ENCODE data around the gene MEF2A. TPM values are rescaled to one million over a fixed set of nuclear protein-coding genes. Genes with fewer than 3 reads are reported as not detected.

Gene MEF2A
- total RNA-seq, 1 experiment from 2014 or later: 21.3 TPM

- TF ChIP-seq CTCF (conservative IDR thresholded peaks at IDR 0.05; ENCODE audit: low read depth, low read length): no peak
- no peak for TF ChIP-seq EZH2 (IDR thresholded peaks at IDR 0.05; ENCODE audit: low read length, unreplicated experiment)
- no peak for TF ChIP-seq EZH2phosphoT487 (IDR thresholded peaks at IDR 0.05; ENCODE audit: borderline replicate concordance, low read length)
- no peaks in the 10 kb centered on the region for H3K27me3 ChIP-seq (ENCODE audit: low read length)
- H3K9ac ChIP-seq (ENCODE audit: low read length): no peak overlapping the region
- 0 out of 2 replicates have a peak, but pooled peaks cover 2% of the 10 kb centered on the region for H3K36me3 ChIP-seq (ENCODE audit: low read depth, low read length)
- no peak overlapping the region for H3K27ac ChIP-seq (ENCODE audit: low read length)
- no peak for ATAC-seq
- peak; percentile 32 for DNase-seq
- no peaks in the 10 kb centered on the region for H3F3A ChIP-seq (ENCODE audit: low read length, unreplicated experiment)
- no peak overlapping the region for H3K4me3 ChIP-seq (ENCODE audit: low read length)
- POLR2A ChIA-PET (ENCODE audit: unreplicated experiment): no interaction called here
- no peaks in the 10 kb centered on the region for H3K9me2 ChIP-seq (replicated peaks; ENCODE audit: low read length)
- intact Hi-C loops (cut with micrococcal nuclease): no loop called here
- H3K9me3 ChIP-seq (ENCODE audit: low read length): no peaks in the 10 kb centered on the region
- H3K4me2 ChIP-seq (ENCODE audit: low read length): no peak overlapping the region
- H2AFZ ChIP-seq (ENCODE audit: low read length): no peak overlapping the region
- CTCF ChIA-PET: no interaction called here
- 0 out of 2 replicates have a peak, but pooled peaks cover 4% of the 10 kb centered on the region for H4K20me1 ChIP-seq (ENCODE audit: low read length)
- BruUV-seq (replicated peaks): no TSS peak
- peaks cover 75% of the 10 kb centered on the region for H3K79me2 ChIP-seq (ENCODE audit: low read length)
- no peaks in the 10 kb centered on the region for H3K4me1 ChIP-seq (ENCODE audit: insufficient read depth, low read length)
Observed at GRCh38 chr15:99605490-99605931, 39.7 kb downstream of the MEF2A start.

GRCh38 chr15:99605990-99606389 lies 40.2 kb downstream of the MEF2A start:
- no peak overlapping the region for H3K4me2 ChIP-seq (ENCODE audit: low read length)
- H3K27me3 ChIP-seq (ENCODE audit: low read length): no peaks in the 10 kb centered on the region
- 0 out of 2 replicates have a peak, but pooled peaks cover 4% of the 10 kb centered on the region for H4K20me1 ChIP-seq (ENCODE audit: low read length)
- POLR2A ChIA-PET (ENCODE audit: unreplicated experiment): no interaction called here
- no peak overlapping the region for H3K4me3 ChIP-seq (ENCODE audit: low read length)
- intact Hi-C loops (cut with micrococcal nuclease): no loop called here
- no peaks in the 10 kb centered on the region for H3K4me1 ChIP-seq (ENCODE audit: insufficient read depth, low read length)
- H2AFZ ChIP-seq (ENCODE audit: low read length): no peak overlapping the region
- BruUV-seq (replicated peaks): no TSS peak
- no peak overlapping the region for H3K9ac ChIP-seq (ENCODE audit: low read length)
- CTCF ChIA-PET: no interaction called here
- no peaks in the 10 kb centered on the region for H3F3A ChIP-seq (ENCODE audit: low read length, unreplicated experiment)
- no peak for DNase-seq
- no peak overlapping the region for H3K27ac ChIP-seq (ENCODE audit: low read length)
- TF ChIP-seq CTCF (conservative IDR thresholded peaks at IDR 0.05; ENCODE audit: low read depth, low read length) (no peak), EZH2 (IDR thresholded peaks at IDR 0.05; ENCODE audit: low read length, unreplicated experiment) (no peak), EZH2phosphoT487 (IDR thresholded peaks at IDR 0.05; ENCODE audit: borderline replicate concordance, low read length) (no peak)
- no peak for ATAC-seq
- no peaks in the 10 kb centered on the region for H3K36me3 ChIP-seq (ENCODE audit: low read depth, low read length)
- no peaks in the 10 kb centered on the region for H3K9me2 ChIP-seq (replicated peaks; ENCODE audit: low read length)
- H3K79me2 ChIP-seq (ENCODE audit: low read length): peaks cover 76% of the 10 kb centered on the region
- H3K9me3 ChIP-seq (ENCODE audit: low read length): no peaks in the 10 kb centered on the region

GRCh38 chr15:99606646-99607045 lies 40.9 kb downstream of the MEF2A start:
- Histone ChIP-seq H3K4me2 (ENCODE audit: low read length) (no peak overlapping the region), H3K4me3 (ENCODE audit: low read length) (no peak overlapping the region), H3F3A (ENCODE audit: low read length, unreplicated experiment) (no peaks in the 10 kb centered on the region), H4K20me1 (ENCODE audit: low read length) (0 out of 2 replicates have a peak, but pooled peaks cover 4% of the 10 kb centered on the region), H3K36me3 (ENCODE audit: low read depth, low read length) (no peaks in the 10 kb centered on the region), H3K9ac (ENCODE audit: low read length) (no peak overlapping the region), H3K79me2 (ENCODE audit: low read length) (peaks cover 71% of the 10 kb centered on the region), H3K4me1 (ENCODE audit: insufficient read depth, low read length) (no peaks in the 10 kb centered on the region), H2AFZ (ENCODE audit: low read length) (no peak overlapping the region), H3K9me2 (replicated peaks; ENCODE audit: low read length) (no peaks in the 10 kb centered on the region), H3K9me3 (ENCODE audit: low read length) (no peaks in the 10 kb centered on the region), H3K27me3 (ENCODE audit: low read length) (no peaks in the 10 kb centered on the region), H3K27ac (ENCODE audit: low read length) (no peak overlapping the region)
- intact Hi-C loops (cut with micrococcal nuclease): no loop called here
- no TSS peak for BruUV-seq (replicated peaks)
- TF ChIP-seq EZH2 (IDR thresholded peaks at IDR 0.05; ENCODE audit: low read length, unreplicated experiment) (no peak), CTCF (conservative IDR thresholded peaks at IDR 0.05; ENCODE audit: low read depth, low read length) (no peak), EZH2phosphoT487 (IDR thresholded peaks at IDR 0.05; ENCODE audit: borderline replicate concordance, low read length) (no peak)
- CTCF ChIA-PET: no interaction called here
- no peak for ATAC-seq
- POLR2A ChIA-PET (ENCODE audit: unreplicated experiment): no interaction called here
- DNase-seq: no peak
